IMR-90 (cell line): Measurements from ENCODE around the gene DPM1. TPM values are rescaled to one million over a fixed set of nuclear protein-coding genes. Genes with fewer than 3 reads are reported as not detected.

Experiments used
- ATAC-seq: fragments of 200-7000 bp; cut with Tn5 transposase; 2 replicates; pipeline ENCODE4 v1.9.1; 2020; ENCODE audit warnings: low read depth, mild to moderate bottlenecking, moderate library complexity
- BruUV-seq: library from RNA; stranded (reverse); fragments of 400-500 nt; replicated peaks from 2 replicates; lab custom pipeline; 2021; lab: Mats Ljungman, UMichigan
- CTCF ChIA-PET: fragments of 300-600 bp; formaldehyde crosslinking; extraction: SDS; loops from one replicate; lab custom pipeline; 2021; ENCODE audit warnings: antibody characterized with exemption; lab: Yijun Ruan, JAX
- POLR2A ChIA-PET: fragments of 300-600 bp; sonication (Branson Sonifier 250); formaldehyde crosslinking; loops from one replicate; lab custom pipeline; 2022; ENCODE audit warnings: antibody characterized with exemption; ENCODE audit not compliant: unreplicated experiment; lab: Charles Lee
- DNase-seq: peaks from one replicate; pipeline ENCODE4 v3.0.0; 2013
- H2AFZ ChIP-seq: replicated peaks from 2 replicates; pipeline ENCODE3; 2013; ENCODE audit warnings: low read length, mild to moderate bottlenecking; ENCODE audit not compliant: poor library complexity
- H2AK5ac ChIP-seq: 2 replicates; pipeline ENCODE4 v1.6.1; 2013; ENCODE audit warnings: low read depth, low read length, inconsistent platforms
- H2AK9ac ChIP-seq: replicated peaks from 2 replicates; pipeline ENCODE3; 2013; ENCODE audit warnings: mild to moderate bottlenecking, low read depth, low read length, moderate library complexity; ENCODE audit not compliant: poor library complexity
- H2BK120ac ChIP-seq: 2 replicates; pipeline ENCODE4 v1.6.1; 2013; ENCODE audit warnings: low read depth, low read length, inconsistent platforms
- H2BK15ac ChIP-seq: 3 replicates; pipeline ENCODE4 v1.6.1; 2013; ENCODE audit warnings: low read depth, low read length, inconsistent platforms
- H2BK20ac ChIP-seq: 2 replicates; pipeline ENCODE4 v1.6.1; 2013; ENCODE audit warnings: low read depth, mild to moderate bottlenecking, inconsistent platforms, low read length, moderate library complexity
- H2BK5ac ChIP-seq: 2 replicates; pipeline ENCODE4 v1.6.1; 2013; ENCODE audit warnings: mild to moderate bottlenecking, low read depth, low read length, inconsistent platforms; ENCODE audit not compliant: poor library complexity, severe bottlenecking
- H3K14ac ChIP-seq: replicated peaks from 2 replicates; pipeline ENCODE4 v1.6.1; 2013; ENCODE audit warnings: low read depth, low read length, inconsistent platforms
- H3K18ac ChIP-seq: 2 replicates; pipeline ENCODE4 v1.6.1; 2013; ENCODE audit warnings: low read depth, low read length, control low read depth
- H3K23ac ChIP-seq: 2 replicates; pipeline ENCODE4 v1.6.1; 2013; ENCODE audit warnings: low read depth, low read length, inconsistent platforms
- H3K27ac ChIP-seq: 2 replicates; pipeline ENCODE4 v1.5.1; 2013; ENCODE audit warnings: mild to moderate bottlenecking, control low read depth, low read length; ENCODE audit not compliant: insufficient read depth
- H3K27me3 ChIP-seq: 2 replicates; pipeline ENCODE4 v1.6.1; 2013; ENCODE audit warnings: low read length; ENCODE audit not compliant: control insufficient read depth, insufficient read depth
- H3K36me3 ChIP-seq: 2 replicates; pipeline ENCODE4 v1.6.1; 2013; ENCODE audit warnings: low read length, mixed read lengths; ENCODE audit not compliant: control insufficient read depth, insufficient read depth
- H3K4ac ChIP-seq: 2 replicates; pipeline ENCODE4 v1.6.1; 2013; ENCODE audit warnings: low read depth, low read length, inconsistent platforms
- H3K4me1 ChIP-seq: 2 replicates; pipeline ENCODE4 v1.6.1; 2013; ENCODE audit warnings: low read length, mixed read lengths; ENCODE audit not compliant: control insufficient read depth, insufficient read depth
- H3K4me2 ChIP-seq: 2 replicates; pipeline ENCODE4 v1.6.1; 2013; ENCODE audit warnings: low read depth, mild to moderate bottlenecking, control low read depth, low read length, moderate library complexity
- H3K4me3 ChIP-seq: 2 replicates; pipeline ENCODE4 v1.5.1; 2013; ENCODE audit warnings: low read depth, mild to moderate bottlenecking, control low read depth, low read length, moderate library complexity; ENCODE audit not compliant: insufficient read depth
- H3K56ac ChIP-seq: 2 replicates; pipeline ENCODE4 v1.6.1; 2013; ENCODE audit warnings: low read length, inconsistent platforms; ENCODE audit not compliant: insufficient read depth; ENCODE audit errors: extremely low read depth
- H3K79me1 ChIP-seq, 2 experiments: 2 replicates each; pipeline ENCODE4 v1.6.1; 2013; ENCODE audit warnings: low read length in 2 of 2, inconsistent platforms in 1 of 2, low read depth in 1 of 2
- H3K9ac ChIP-seq: 2 replicates; pipeline ENCODE4 v1.6.1; 2013; ENCODE audit warnings: low read depth, low read length, control low read depth
- H3K9me1 ChIP-seq: 2 replicates; pipeline ENCODE4 v1.6.1; 2013; ENCODE audit warnings: low read length, inconsistent platforms; ENCODE audit not compliant: insufficient read depth
- H3K9me3 ChIP-seq: 2 replicates; pipeline ENCODE4 v1.6.1; 2013; ENCODE audit warnings: low read length; ENCODE audit not compliant: control insufficient read depth, insufficient read depth
- H4K20me1 ChIP-seq: 2 replicates; pipeline ENCODE4 v1.6.1; 2013; ENCODE audit warnings: low read length, inconsistent platforms; ENCODE audit not compliant: insufficient read depth
- H4K5ac ChIP-seq: 2 replicates; pipeline ENCODE4 v1.6.1; 2013; ENCODE audit warnings: mild to moderate bottlenecking, low read depth, low read length, control low read depth
- H4K8ac ChIP-seq, 2 experiments: 2 replicates each; pipeline ENCODE4 v1.6.1; 2013; ENCODE audit warnings: low read depth in 2 of 2, low read length in 2 of 2, control low read depth in 1 of 2, inconsistent platforms in 1 of 2
- H4K91ac ChIP-seq: 2 replicates; pipeline ENCODE4 v1.6.1; 2013; ENCODE audit warnings: low read depth, low read length, inconsistent platforms; ENCODE audit not compliant: insufficient read depth
- BHLHE40 ChIP-seq: fragments of 150-350 bp; IDR thresholded peaks from 2 replicates; pipeline ENCODE4 v1.6.1; 2016; ENCODE audit warnings: mild to moderate bottlenecking, low read depth, low read length
- CEBPB ChIP-seq: IDR thresholded peaks from 2 replicates; pipeline ENCODE4 v1.6.1; 2012; ENCODE audit warnings: low read depth, low read length, improper control_type of control experiment
- MAFK ChIP-seq: IDR thresholded peaks from 2 replicates; pipeline ENCODE4 v1.6.1; 2012; ENCODE audit warnings: low read depth, low read length, improper control_type of control experiment
- MXI1 ChIP-seq: IDR thresholded peaks from 2 replicates; pipeline ENCODE4 v1.6.1; 2012; ENCODE audit warnings: low read depth, mild to moderate bottlenecking, low read length, moderate library complexity, borderline replicate concordance
- WGBS, 2 experiments: methylation state at CpG; one replicate each; pipeline versions ENCODE4 v1.1.5 to v1.1.7; 2013; ENCODE audit warnings: missing lambda C conversion rate in 2 of 2; ENCODE audit not compliant: insufficient read length in 1 of 2; ENCODE audit errors: extremely low coverage in 2 of 2; 5-methylcytosine and 5-hydroxymethylcytosine counted together
- dilution Hi-C: fragments of 300-500 bp; cut with HindIII; formaldehyde crosslinking; loops from one replicate; pipeline ENCODE4 v1.14.3; 2018; ENCODE audit warnings: low sequenced_read_pairs; ENCODE audit not compliant: unreplicated experiment
- in situ Hi-C: fragments of 300-500 bp; cut with MboI; formaldehyde crosslinking; loops from 3 replicates; pipeline ENCODE4 v1.14.3; 2019; ENCODE audit warnings: low sequenced_read_pairs, inconsistent platforms, mixed read lengths
- intact Hi-C: fragments of 100-400 bp; cut with micrococcal nuclease; formaldehyde crosslinking; loops from 2 replicates; pipeline ENCODE4 v1.10.0; 2022
- polyA plus RNA-seq, 3 experiments: library from polyadenylated mRNA; depleted of rRNA; stranded (reverse); fragments of >200 nt; gene quantifications; 2 replicates each; pipeline ENCODE4 v1.2.3, GENCODE V29; 2012; ENCODE audit warnings: low replicate concordance in 1 of 3
- total RNA-seq: library from RNA; depleted of rRNA; stranded (reverse); fragments of >200 nt; gene quantifications from 2 replicates; pipeline ENCODE4 v1.2.3, GENCODE V29; 2012

Gene DPM1
- total and polyA plus RNA-seq, 2 of the 4 experiments (the other 2 are of a cell fraction) = 59.1 to 89.1 TPM

DNA sequence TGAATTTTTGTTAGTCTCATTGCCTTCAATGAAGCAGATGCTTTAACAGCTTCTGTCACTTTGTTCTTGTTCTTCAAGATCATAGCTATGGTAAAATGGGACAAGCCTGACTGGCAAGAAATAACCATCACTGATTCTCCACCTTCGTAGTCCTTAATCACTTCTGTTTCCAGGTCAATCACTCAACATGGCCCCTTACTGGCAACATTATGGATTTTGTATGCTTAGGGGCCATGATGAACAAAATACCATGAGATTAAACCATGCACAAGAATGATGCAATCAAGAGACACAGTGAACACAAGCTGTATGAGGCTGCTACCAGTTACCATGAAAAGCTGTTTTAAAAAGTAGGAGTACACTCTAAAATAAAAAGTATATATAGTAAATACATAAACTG is 59.9 kb downstream of the DPM1 start:
- Histone ChIP-seq H3K4ac (0 out of 2 replicates have a peak overlapping the region, but pooled peaks have one; percentile 8), H3K4me2 (no peak overlapping the region), H3K9me1 (peaks cover 16% of the 10 kb centered on the region), H3K27ac (peak overlapping the region; percentile 51; the same call in 1 of the 2 replicates), H3K14ac (no peak overlapping the region), H4K91ac (peak overlapping the region; percentile 55), H2AFZ (no peak overlapping the region), H4K5ac (no peak overlapping the region), H3K9me3 (no peaks in the 10 kb centered on the region), H4K20me1 (peaks cover 70% of the 10 kb centered on the region), H3K23ac (no peak overlapping the region), H4K8ac (peak overlapping the region in 1 of 2 experiments; percentile 20; a peak in 1 of 4 replicates), H2AK5ac (no peak overlapping the region), H2BK120ac (no peak overlapping the region), H2BK20ac (no peak overlapping the region), H3K27me3 (no peaks in the 10 kb centered on the region), H2AK9ac (no peak overlapping the region), H2BK15ac (no peak overlapping the region), H3K56ac (no peak overlapping the region), H3K18ac (no peak overlapping the region), H3K4me3 (no peak overlapping the region), H2BK5ac (no peak overlapping the region), H3K9ac (no peak overlapping the region), H3K79me1 (peaks cover 44 to 81% of the 10 kb centered on the region in 2 experiments), H3K36me3 (peaks cover 39% of the 10 kb centered on the region), H3K4me1 (peaks cover 3% of the 10 kb centered on the region)
- peak; percentile 85 for TF ChIP-seq CEBPB
- TF ChIP-seq MXI1 = no peak
- no peak for TF ChIP-seq BHLHE40
- TF ChIP-seq MAFK = no peak
- in situ Hi-C loops (no loop called here), intact Hi-C loops (no loop called here), dilution Hi-C loops (no loop called here)
- DNase-seq = peak; percentile 28
- no TSS peak for BruUV-seq
- no CpG with 5 or more reads among the region's 1 CpG for WGBS, 2 experiments
- ChIA-PET POLR2A (no interaction called here), CTCF (no interaction called here)
- no peak for ATAC-seq
